DMS 273 (cell line): ENCODE results near the gene SLC23A3.

Experiments used
- DNase-seq: peaks from one replicate; lab custom pipeline; 2025; ENCODE audit not compliant: unreplicated experiment; lab: John Stamatoyannopoulos, UW

SLC23A3 gene

DNA sequence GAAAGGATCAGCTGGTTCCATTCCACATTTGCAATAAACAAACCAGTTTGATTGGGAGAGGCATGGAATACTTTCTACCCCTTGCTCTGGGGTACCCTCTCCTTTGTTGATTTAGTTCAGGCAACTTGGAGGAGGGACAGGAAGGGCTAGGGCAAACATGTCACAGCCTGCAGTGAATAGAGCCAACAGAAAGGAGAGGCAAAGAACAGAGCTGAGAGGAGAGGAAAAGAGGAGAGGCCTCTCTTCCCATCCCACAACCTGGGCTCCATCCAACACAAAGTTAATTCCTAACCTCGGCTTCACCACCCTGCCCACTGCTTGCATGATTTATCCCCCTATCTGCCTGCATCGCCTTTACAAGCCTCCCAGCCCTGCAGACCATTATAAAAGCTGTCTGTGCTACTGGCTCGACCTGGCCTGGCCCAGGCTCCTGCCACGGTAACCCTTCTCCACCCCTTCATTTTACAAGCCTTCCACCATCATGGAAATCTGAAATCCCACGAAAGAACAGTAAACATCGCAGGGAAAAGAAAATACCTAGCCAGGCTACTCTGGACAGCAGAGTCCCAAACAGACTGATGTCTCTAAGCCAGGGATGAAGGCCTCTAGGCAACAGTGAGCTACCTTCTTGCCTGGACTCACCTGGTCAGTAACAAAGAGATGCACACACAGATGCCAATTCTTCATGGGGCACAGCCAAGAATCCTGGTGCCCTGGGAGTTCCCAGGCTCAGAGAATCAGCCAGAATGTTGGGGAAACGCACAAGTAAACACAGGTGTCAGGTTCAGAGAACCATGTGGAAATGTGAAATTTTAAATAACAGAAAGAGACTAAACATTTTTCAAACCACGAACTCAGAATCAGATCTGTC is 52.8 kb downstream of the SLC23A3 start:
- no peak for DNase-seq

DNA sequence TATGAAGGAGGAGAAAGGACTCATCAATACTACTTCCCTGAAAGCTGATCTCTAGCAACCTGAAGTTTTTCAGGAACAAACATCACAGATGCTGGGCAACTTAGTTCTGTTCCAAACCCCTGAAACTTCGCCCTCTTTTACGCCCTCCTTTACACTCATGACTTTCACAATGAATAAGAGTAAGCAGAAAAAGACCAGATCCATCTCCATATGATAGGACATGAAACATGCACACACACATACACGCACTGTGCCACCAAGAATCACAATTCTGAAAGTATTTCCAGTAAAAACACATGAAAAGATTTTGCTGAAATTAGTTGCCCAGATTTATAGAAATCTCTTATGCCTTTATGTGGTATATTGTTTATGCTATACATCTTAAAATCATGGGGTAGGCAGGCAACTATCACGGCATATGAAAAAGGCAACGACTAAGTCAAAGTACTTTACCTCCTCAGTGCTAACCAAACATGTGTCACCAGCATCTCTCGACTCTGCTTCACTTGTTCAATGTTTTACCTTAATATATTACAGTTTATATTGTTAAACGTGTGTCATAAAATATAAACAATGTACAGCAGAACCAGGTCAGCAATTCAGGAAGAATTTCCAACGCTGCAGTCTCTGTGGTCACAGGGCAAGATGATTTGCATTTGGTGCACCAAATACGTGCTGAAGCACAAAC is 57.0 kb downstream of the SLC23A3 start:
- no peak for DNase-seq

DNA sequence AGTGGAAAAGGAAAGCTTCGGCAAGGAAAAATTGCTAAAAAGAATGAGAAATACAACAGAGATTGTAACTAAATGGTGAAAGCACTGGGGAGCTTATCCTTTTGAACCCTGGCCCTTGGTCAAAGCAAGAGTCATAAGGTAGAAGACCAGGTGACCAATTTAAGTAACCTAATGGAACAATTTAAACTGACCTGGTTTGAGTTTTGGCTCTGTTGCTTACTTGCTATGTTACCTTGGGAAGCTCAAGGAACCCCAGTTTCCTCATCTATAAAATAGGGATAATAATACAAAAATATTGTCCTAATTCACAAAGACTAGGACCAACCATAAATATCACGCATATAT is 57.8 kb downstream of the SLC23A3 start:
- DNase-seq: no peak
